ENCODE measurements around the gene IRF8.

Gene IRF8

GRCh38 chr16:85914423-85914794 is 15.4 kb downstream of the IRF8 start:
- no peak for DNase-seq
- Histone ChIP-seq H4K8ac (ENCODE audit: low read depth, low read length) (no peak overlapping the region), H3K36me3 (ENCODE audit: control insufficient read depth, insufficient read depth, low read length) (no peaks in the 10 kb centered on the region), H3K23ac (ENCODE audit: low read length) (peak overlapping the region; percentile 75), H3K18ac (ENCODE audit: low read length) (no peak overlapping the region), H3K27ac (ENCODE audit: low read depth, low read length) (no peak overlapping the region), H3K4me3 (ENCODE audit: low read length) (no peak overlapping the region), H2BK120ac (ENCODE audit: low read depth, low read length) (no peak overlapping the region), H3K4ac (ENCODE audit: low read depth, low read length) (no peak overlapping the region), H4K5ac (ENCODE audit: low read length) (no peak overlapping the region), H3K4me1 (ENCODE audit: control insufficient read depth, low read depth, low read length) (no peaks in the 10 kb centered on the region), H3K56ac (ENCODE audit: low read length) (peak overlapping the region; percentile 20), H3K4me2 (ENCODE audit: low read length) (no peak overlapping the region), H3K27me3 (ENCODE audit: insufficient read depth, low read length, poor library complexity) (no peaks in the 10 kb centered on the region), H2BK15ac (replicated peaks; ENCODE audit: low read depth) (no peak overlapping the region), H3K79me2 (ENCODE audit: control insufficient read depth, insufficient read depth, low read length) (no peaks in the 10 kb centered on the region), H2AK5ac (ENCODE audit: low read length) (no peak overlapping the region), H2BK5ac (ENCODE audit: low read length) (no peak overlapping the region), H3K9ac (ENCODE audit: low read length) (no peak overlapping the region), H3K79me1 (ENCODE audit: low read length) (no peaks in the 10 kb centered on the region)
- no CpG with 5 or more reads among the region's 17 CpGs for WGBS (ENCODE audit: extremely low coverage, insufficient coverage, low lambda C conversion rate)

- H2BK120ac ChIP-seq (ENCODE audit: low read depth, low read length), result no peak overlapping the region
- H2AK5ac ChIP-seq (ENCODE audit: low read length), result no peak overlapping the region
- H3K79me2 ChIP-seq (ENCODE audit: control insufficient read depth, insufficient read depth, low read length), result no peaks in the 10 kb centered on the region
- DNase-seq, result no peak
- H2BK5ac ChIP-seq (ENCODE audit: low read length), result no peak overlapping the region
- no peaks in the 10 kb centered on the region for H3K36me3 ChIP-seq (ENCODE audit: control insufficient read depth, insufficient read depth, low read length)
- no peak overlapping the region for H3K23ac ChIP-seq (ENCODE audit: low read length)
- no peak overlapping the region for H3K4ac ChIP-seq (ENCODE audit: low read depth, low read length)
- no peaks in the 10 kb centered on the region for H3K4me1 ChIP-seq (ENCODE audit: control insufficient read depth, low read depth, low read length)
- no peak overlapping the region for H2BK15ac ChIP-seq (replicated peaks; ENCODE audit: low read depth)
- no peak overlapping the region for H3K9ac ChIP-seq (ENCODE audit: low read length)
- no CpG with 5 or more reads among the region's 20 CpGs for WGBS (ENCODE audit: extremely low coverage, insufficient coverage, low lambda C conversion rate)
- no peak overlapping the region for H4K5ac ChIP-seq (ENCODE audit: low read length)
- H4K8ac ChIP-seq (ENCODE audit: low read depth, low read length), result no peak overlapping the region
- H3K27ac ChIP-seq (ENCODE audit: low read depth, low read length), result no peak overlapping the region
- H3K4me3 ChIP-seq (ENCODE audit: low read length), result no peak overlapping the region
- no peak overlapping the region for H3K56ac ChIP-seq (ENCODE audit: low read length)
- no peaks in the 10 kb centered on the region for H3K27me3 ChIP-seq (ENCODE audit: insufficient read depth, low read length, poor library complexity)
- no peak overlapping the region for H3K4me2 ChIP-seq (ENCODE audit: low read length)
- no peak overlapping the region for H3K18ac ChIP-seq (ENCODE audit: low read length)
- no peaks in the 10 kb centered on the region for H3K79me1 ChIP-seq (ENCODE audit: low read length)
Observed at GRCh38 chr16:85915125-85915845, 16.3 kb downstream of the IRF8 start.

DNA sequence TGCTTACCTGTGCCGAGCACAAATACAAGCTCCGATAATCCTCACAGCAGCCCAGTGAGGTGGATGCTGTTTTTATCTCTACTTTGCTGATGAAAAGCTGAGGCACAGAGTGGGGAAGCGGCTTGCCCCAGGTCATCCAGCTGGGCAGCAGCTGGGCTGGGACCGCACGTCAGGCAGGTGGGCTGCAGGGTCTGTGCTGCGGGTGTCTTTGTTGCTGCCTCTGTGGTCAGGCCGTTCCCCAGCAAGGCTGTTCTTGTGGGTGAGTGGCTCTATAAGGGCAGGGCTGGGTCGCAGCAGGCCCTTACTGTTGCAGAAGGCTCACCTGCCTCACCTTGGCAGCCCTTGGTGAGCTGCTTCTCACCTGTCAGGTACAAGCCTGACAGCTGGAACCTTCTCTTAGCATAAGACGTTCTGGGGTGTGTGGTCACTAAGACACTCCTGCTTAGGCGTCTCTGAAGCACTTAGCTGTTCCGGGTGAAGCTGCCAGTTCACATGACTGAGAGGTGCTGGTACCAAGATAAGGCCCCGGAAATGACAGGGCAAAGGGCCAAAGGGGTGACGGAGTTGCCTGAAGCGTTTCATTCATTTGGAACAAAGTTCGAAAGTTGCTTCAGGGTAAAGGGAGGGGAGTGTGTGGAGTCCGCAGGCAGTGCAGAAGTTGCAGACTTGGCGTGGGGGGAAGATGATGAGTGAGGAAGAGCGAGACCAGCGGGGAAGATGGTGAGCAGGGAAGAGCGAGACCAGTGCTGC is 17.4 kb downstream of the IRF8 start:
- no peaks in the 10 kb centered on the region for H3K36me3 ChIP-seq (ENCODE audit: control insufficient read depth, insufficient read depth, low read length)
- H3K27me3 ChIP-seq (ENCODE audit: insufficient read depth, low read length, poor library complexity), result no peaks in the 10 kb centered on the region
- H3K27ac ChIP-seq (ENCODE audit: low read depth, low read length), result no peak overlapping the region
- no peak overlapping the region for H3K23ac ChIP-seq (ENCODE audit: low read length)
- H3K4me1 ChIP-seq (ENCODE audit: control insufficient read depth, low read depth, low read length), result no peaks in the 10 kb centered on the region
- H2BK15ac ChIP-seq (replicated peaks; ENCODE audit: low read depth), result no peak overlapping the region
- H4K5ac ChIP-seq (ENCODE audit: low read length), result no peak overlapping the region
- H3K79me1 ChIP-seq (ENCODE audit: low read length), result no peaks in the 10 kb centered on the region
- H2BK120ac ChIP-seq (ENCODE audit: low read depth, low read length), result no peak overlapping the region
- H2BK5ac ChIP-seq (ENCODE audit: low read length), result no peak overlapping the region
- no peak overlapping the region for H3K4me2 ChIP-seq (ENCODE audit: low read length)
- H3K79me2 ChIP-seq (ENCODE audit: control insufficient read depth, insufficient read depth, low read length), result no peaks in the 10 kb centered on the region
- WGBS (ENCODE audit: extremely low coverage, insufficient coverage, low lambda C conversion rate), result no CpG with 5 or more reads among the region's 20 CpGs
- no peak overlapping the region for H3K18ac ChIP-seq (ENCODE audit: low read length)
- no peak for DNase-seq
- H3K4ac ChIP-seq (ENCODE audit: low read depth, low read length), result no peak overlapping the region
- H4K8ac ChIP-seq (ENCODE audit: low read depth, low read length), result no peak overlapping the region
- no peak overlapping the region for H2AK5ac ChIP-seq (ENCODE audit: low read length)
- no peak overlapping the region for H3K56ac ChIP-seq (ENCODE audit: low read length)
- no peak overlapping the region for H3K9ac ChIP-seq (ENCODE audit: low read length)
- no peak overlapping the region for H3K4me3 ChIP-seq (ENCODE audit: low read length)

DNA sequence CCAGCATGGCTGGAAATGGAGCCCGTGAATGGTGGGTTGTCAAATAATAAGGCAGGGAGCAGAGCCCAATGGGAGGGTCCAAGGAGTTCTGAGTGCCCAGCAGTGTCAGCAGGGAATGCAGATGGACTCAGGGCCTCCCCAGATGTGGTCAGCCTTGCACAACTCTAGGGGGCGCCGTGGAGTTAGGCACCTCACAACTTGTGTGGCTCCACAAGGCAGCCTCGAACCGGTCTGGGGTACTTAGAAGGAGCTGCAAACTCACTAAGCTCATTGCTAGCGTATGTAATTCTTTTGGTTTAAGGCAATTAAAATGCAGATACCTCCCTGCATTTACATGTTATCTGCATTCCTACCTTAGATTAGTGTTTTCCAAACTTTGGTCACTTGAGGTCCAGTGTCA is 18.1 kb downstream of the IRF8 start:
- no peak for DNase-seq
- no peak overlapping the region for H3K9ac ChIP-seq (ENCODE audit: low read length)
- WGBS (ENCODE audit: extremely low coverage, insufficient coverage, low lambda C conversion rate), result no CpG with 5 or more reads among the region's 6 CpGs

DNA sequence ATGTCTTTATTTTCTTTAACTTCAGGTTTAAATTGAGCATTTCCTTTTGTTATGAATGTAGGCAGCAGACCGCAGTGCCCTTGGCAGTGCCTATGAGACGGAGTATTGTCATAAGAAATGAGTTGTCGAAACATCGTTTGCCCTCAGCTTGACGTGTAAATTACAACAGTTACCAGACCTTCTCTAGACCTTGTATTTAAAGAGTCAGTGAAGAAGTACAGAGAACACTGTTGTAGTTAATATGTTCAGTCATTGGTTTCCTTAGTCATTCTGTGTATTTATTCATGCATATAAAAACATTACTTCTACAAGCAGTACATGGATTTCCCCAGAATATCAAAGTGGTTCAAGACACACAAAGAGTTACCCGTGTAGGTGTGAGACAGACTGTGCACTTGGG is 19.0 kb downstream of the IRF8 start:
- H3K4me2 ChIP-seq (ENCODE audit: low read length), result no peak overlapping the region
- DNase-seq, result no peak
- H3K4ac ChIP-seq (ENCODE audit: low read depth, low read length), result no peak overlapping the region
- H3K27ac ChIP-seq (ENCODE audit: low read depth, low read length), result no peak overlapping the region
- H3K79me2 ChIP-seq (ENCODE audit: control insufficient read depth, insufficient read depth, low read length), result no peaks in the 10 kb centered on the region
- no peak overlapping the region for H3K4me3 ChIP-seq (ENCODE audit: low read length)
- no peak overlapping the region for H2BK5ac ChIP-seq (ENCODE audit: low read length)
- no peak overlapping the region for H3K18ac ChIP-seq (ENCODE audit: low read length)
- no peak overlapping the region for H3K23ac ChIP-seq (ENCODE audit: low read length)
- H4K8ac ChIP-seq (ENCODE audit: low read depth, low read length), result no peak overlapping the region
- H3K9ac ChIP-seq (ENCODE audit: low read length), result no peak overlapping the region
- H3K4me1 ChIP-seq (ENCODE audit: control insufficient read depth, low read depth, low read length), result no peaks in the 10 kb centered on the region
- no peak overlapping the region for H2BK120ac ChIP-seq (ENCODE audit: low read depth, low read length)
- H2BK15ac ChIP-seq (replicated peaks; ENCODE audit: low read depth), result no peak overlapping the region
- no peak overlapping the region for H4K5ac ChIP-seq (ENCODE audit: low read length)
- H3K56ac ChIP-seq (ENCODE audit: low read length), result no peak overlapping the region
- no CpG with 5 or more reads among the region's 6 CpGs for WGBS (ENCODE audit: extremely low coverage, insufficient coverage, low lambda C conversion rate)
- H3K36me3 ChIP-seq (ENCODE audit: control insufficient read depth, insufficient read depth, low read length), result no peaks in the 10 kb centered on the region
- H3K27me3 ChIP-seq (ENCODE audit: insufficient read depth, low read length, poor library complexity), result no peaks in the 10 kb centered on the region
- no peak overlapping the region for H2AK5ac ChIP-seq (ENCODE audit: low read length)
- no peaks in the 10 kb centered on the region for H3K79me1 ChIP-seq (ENCODE audit: low read length)

More for the DNA sequence above, 18.1 kb downstream of the IRF8 start:
- Histone ChIP-seq H2BK5ac (ENCODE audit: low read length) (no peak overlapping the region), H2AK5ac (ENCODE audit: low read length) (no peak overlapping the region), H3K4me2 (ENCODE audit: low read length) (no peak overlapping the region), H3K27ac (ENCODE audit: low read depth, low read length) (no peak overlapping the region), H3K4ac (ENCODE audit: low read depth, low read length) (no peak overlapping the region), H3K79me1 (ENCODE audit: low read length) (no peaks in the 10 kb centered on the region), H3K23ac (ENCODE audit: low read length) (no peak overlapping the region), H3K4me1 (ENCODE audit: control insufficient read depth, low read depth, low read length) (no peaks in the 10 kb centered on the region), H3K79me2 (ENCODE audit: control insufficient read depth, insufficient read depth, low read length) (no peaks in the 10 kb centered on the region), H4K5ac (ENCODE audit: low read length) (no peak overlapping the region), H3K36me3 (ENCODE audit: control insufficient read depth, insufficient read depth, low read length) (no peaks in the 10 kb centered on the region), H4K8ac (ENCODE audit: low read depth, low read length) (no peak overlapping the region), H2BK15ac (replicated peaks; ENCODE audit: low read depth) (no peak overlapping the region), H3K4me3 (ENCODE audit: low read length) (no peak overlapping the region), H3K18ac (ENCODE audit: low read length) (no peak overlapping the region), H3K56ac (ENCODE audit: low read length) (no peak overlapping the region), H2BK120ac (ENCODE audit: low read depth, low read length) (no peak overlapping the region), H3K27me3 (ENCODE audit: insufficient read depth, low read length, poor library complexity) (no peaks in the 10 kb centered on the region)

Data from mesendoderm (in vitro differentiated cells).